ENCODE measurements around the gene IL12RB2.

The IL12RB2 gene

GRCh38 chr1:67264899-67265298 is 42.8 kb upstream of the IL12RB2 start:
- no peak for TF ChIP-seq CTCF (IDR thresholded peaks at IDR 0.05; ENCODE audit: poor library complexity, severe bottlenecking)
- no peaks in the 10 kb centered on the region for H3K9me3 ChIP-seq (ENCODE audit: severe bottlenecking)
- ATAC-seq (ENCODE audit: low read depth) (no peak), DNase-seq (ENCODE audit: low spot score) (no peak)
- H3K4me1 ChIP-seq (ENCODE audit: insufficient read depth, poor library complexity, severe bottlenecking): no peaks in the 10 kb centered on the region
- no peaks in the 10 kb centered on the region for H3K36me3 ChIP-seq (ENCODE audit: low read depth)
- no peak overlapping the region for H3K4me3 ChIP-seq (ENCODE audit: severe bottlenecking)
- no peaks in the 10 kb centered on the region for H3K27me3 ChIP-seq (ENCODE audit: insufficient read depth, poor library complexity, severe bottlenecking)
- H3K27ac ChIP-seq (ENCODE audit: poor library complexity, severe bottlenecking): no peak overlapping the region

- no peak overlapping the region for H3K4me3 ChIP-seq (ENCODE audit: severe bottlenecking)
- TF ChIP-seq CTCF (IDR thresholded peaks at IDR 0.05; ENCODE audit: poor library complexity, severe bottlenecking): no peak
Measured at GRCh38 chr1:67269061-67269460, 38.6 kb upstream of the IL12RB2 start.

GRCh38 chr1:67270541-67270940 is 37.1 kb upstream of the IL12RB2 start:
- Histone ChIP-seq H3K27ac (ENCODE audit: poor library complexity, severe bottlenecking) (no peak overlapping the region), H3K4me1 (ENCODE audit: insufficient read depth, poor library complexity, severe bottlenecking) (no peaks in the 10 kb centered on the region), H3K4me3 (ENCODE audit: severe bottlenecking) (no peak overlapping the region), H3K36me3 (ENCODE audit: low read depth) (no peaks in the 10 kb centered on the region), H3K9me3 (ENCODE audit: severe bottlenecking) (no peaks in the 10 kb centered on the region), H3K27me3 (ENCODE audit: insufficient read depth, poor library complexity, severe bottlenecking) (no peaks in the 10 kb centered on the region)
- TF ChIP-seq CTCF (IDR thresholded peaks at IDR 0.05; ENCODE audit: poor library complexity, severe bottlenecking): no peak
- ATAC-seq (ENCODE audit: low read depth) (no peak), DNase-seq (ENCODE audit: low spot score) (no peak)

More at GRCh38 chr1:67269061-67269460, 38.6 kb upstream of the IL12RB2 start:
- no peaks in the 10 kb centered on the region for H3K36me3 ChIP-seq (ENCODE audit: low read depth)
- ATAC-seq (ENCODE audit: low read depth) (no peak), DNase-seq (ENCODE audit: low spot score) (no peak)
- no peaks in the 10 kb centered on the region for H3K27me3 ChIP-seq (ENCODE audit: insufficient read depth, poor library complexity, severe bottlenecking)
- H3K9me3 ChIP-seq (ENCODE audit: severe bottlenecking): no peaks in the 10 kb centered on the region
- no peak overlapping the region for H3K27ac ChIP-seq (ENCODE audit: poor library complexity, severe bottlenecking)
- H3K4me1 ChIP-seq (ENCODE audit: insufficient read depth, poor library complexity, severe bottlenecking): no peaks in the 10 kb centered on the region

GRCh38 chr1:67273591-67273990 is 34.1 kb upstream of the IL12RB2 start:
- no peaks in the 10 kb centered on the region for H3K27me3 ChIP-seq (ENCODE audit: insufficient read depth, poor library complexity, severe bottlenecking)
- H3K27ac ChIP-seq (ENCODE audit: poor library complexity, severe bottlenecking): no peak overlapping the region
- no peak overlapping the region for H3K4me3 ChIP-seq (ENCODE audit: severe bottlenecking)
- H3K36me3 ChIP-seq (ENCODE audit: low read depth): no peaks in the 10 kb centered on the region
- no peak for TF ChIP-seq CTCF (IDR thresholded peaks at IDR 0.05; ENCODE audit: poor library complexity, severe bottlenecking)
- H3K4me1 ChIP-seq (ENCODE audit: insufficient read depth, poor library complexity, severe bottlenecking): no peaks in the 10 kb centered on the region
- DNase-seq (ENCODE audit: low spot score) (no peak), ATAC-seq (ENCODE audit: low read depth) (no peak)
- no peaks in the 10 kb centered on the region for H3K9me3 ChIP-seq (ENCODE audit: severe bottlenecking)

GRCh38 chr1:67274623-67275325 is 32.9 kb upstream of the IL12RB2 start:
- ATAC-seq (ENCODE audit: low read depth): no peak

More at GRCh38 chr1:67274623-67275325, 32.9 kb upstream of the IL12RB2 start:
- DNase-seq (ENCODE audit: low spot score): no peak
- Histone ChIP-seq H3K4me1 (ENCODE audit: insufficient read depth, poor library complexity, severe bottlenecking) (no peaks in the 10 kb centered on the region), H3K27me3 (ENCODE audit: insufficient read depth, poor library complexity, severe bottlenecking) (no peaks in the 10 kb centered on the region), H3K4me3 (ENCODE audit: severe bottlenecking) (no peak overlapping the region), H3K9me3 (ENCODE audit: severe bottlenecking) (no peaks in the 10 kb centered on the region), H3K36me3 (ENCODE audit: low read depth) (no peaks in the 10 kb centered on the region), H3K27ac (ENCODE audit: poor library complexity, severe bottlenecking) (no peak overlapping the region)
- TF ChIP-seq CTCF (IDR thresholded peaks at IDR 0.05; ENCODE audit: poor library complexity, severe bottlenecking): no peak
